Measurements from ENCODE around the gene PPP1R11. TPM values are rescaled to one million over a fixed set of nuclear protein-coding genes. Genes with fewer than 3 reads are reported as not detected.

The PPP1R11 gene
- total and polyA plus RNA-seq, 2 of the 13 experiments (the other 11 are each of a cell fraction or from before 2014, with no cell fraction given) = 32.1 to 58.9 TPM

- peak; percentile 95 for TF ChIP-seq ZNF687 (CRISPR knock-in tag; IDR thresholded peaks at IDR 0.05)
- TF ChIP-seq ZC3H4 (CRISPR knock-in tag; IDR thresholded peaks at IDR 0.05; ENCODE audit: borderline replicate concordance) = peak; percentile 26; the same call in 1 of the 2 replicates
- TF ChIP-seq DPF2 (CRISPR knock-in tag; IDR thresholded peaks at IDR 0.05; ENCODE audit: borderline replicate concordance, low read depth) = no peak
- peak; percentile 90; the same call in 1 of the 2 replicates for TF ChIP-seq STAT6 (CRISPR knock-in tag; IDR thresholded peaks at IDR 0.05; ENCODE audit: borderline replicate concordance)
- no peak for TF ChIP-seq KDM6A (CRISPR knock-in tag; IDR thresholded peaks at IDR 0.05; ENCODE audit: low read depth)
- no peak for TF ChIP-seq SMC3 (IDR thresholded peaks at IDR 0.05; ENCODE audit: low read length)
- no peak for TF ChIP-seq TIGD3 (CRISPR knock-in tag; IDR thresholded peaks at IDR 0.05; ENCODE audit: borderline replicate concordance)
- no peak for TF ChIP-seq ZSCAN21 (CRISPR knock-in tag; IDR thresholded peaks at IDR 0.05; ENCODE audit: borderline replicate concordance)
- TF ChIP-seq TFDP2 (CRISPR knock-in tag; IDR thresholded peaks at IDR 0.05) = peak; percentile 72; the same call in 1 of the 2 replicates
- TF ChIP-seq ZXDC (CRISPR knock-in tag; IDR thresholded peaks at IDR 0.05) = no peak
- TF ChIP-seq JUNB (CRISPR knock-in tag; IDR thresholded peaks at IDR 0.05; ENCODE audit: borderline replicate concordance) = no peak
- peak; percentile 90 for TF ChIP-seq ZMYM4 (CRISPR knock-in tag; IDR thresholded peaks at IDR 0.05)
- TF ChIP-seq ZNF639 (CRISPR knock-in tag; conservative IDR thresholded peaks at IDR 0.05) = peak; percentile 90
These were observed at the start of gene PPP1R11 (continued) for GRCh38 chr6:30066577-30067459.
